ENCODE data around the gene ZSWIM1. TPM values are rescaled to one million over a fixed set of nuclear protein-coding genes. Genes with fewer than 3 reads are reported as not detected.

The ZSWIM1 gene
- total and polyA plus RNA-seq, 2 donors (not counting 3 experiments of a cell fraction or from before 2014, with no cell fraction given) = 8.5 to 10.0 TPM

GRCh38 chr20:45921337-45922189 is 40.5 kb downstream of the ZSWIM1 start:
- Histone ChIP-seq H2AFZ (ENCODE audit: low read depth, low read length) (no peak overlapping the region), H3K9me3 (replicated peaks; ENCODE audit: control insufficient read depth, insufficient read depth, low read length) (no peaks in the 10 kb centered on the region), H3K36me3 (ENCODE audit: control insufficient read depth in 2 of 2, extremely low read depth in 1 of 2, insufficient read depth in 2 of 2, low read length in 2 of 2) (no peaks in the 10 kb centered on the region), H3K27me3 (ENCODE audit: control insufficient read depth in 2 of 2, insufficient read depth in 2 of 2, low read length in 2 of 2) (no peaks in the 10 kb centered on the region), H3K79me2 (ENCODE audit: control insufficient read depth, insufficient read depth, low read length) (no peaks in the 10 kb centered on the region), H3K4me2 (ENCODE audit: insufficient read depth, low read length) (no peak overlapping the region), H3K4me3 (replicated peaks in 1 of 3; ENCODE audit: insufficient read depth in 1 of 3, low read depth in 1 of 3, low read length in 3 of 3) (no peak overlapping the region), H3K9me1 (replicated peaks; ENCODE audit: control insufficient read depth, extremely low read depth, insufficient read depth, low read length) (no peaks in the 10 kb centered on the region), H3K4me1 (ENCODE audit: control insufficient read depth, extremely low read depth, insufficient read depth, low read length) (peaks cover 25% of the 10 kb centered on the region), H4K20me1 (replicated peaks; ENCODE audit: control insufficient read depth, extremely low read depth, insufficient read depth, low read length) (no peaks in the 10 kb centered on the region), H3K9ac (replicated peaks; ENCODE audit: extremely low read depth, insufficient read depth, low read length) (no peak overlapping the region), H3K27ac (ENCODE audit: insufficient read depth, low read depth, low read length) (no peak overlapping the region)
- no peak for DNase-seq (ENCODE audit: low read depth, low spot score)
- dilution Hi-C loops (cut with MboI; ENCODE audit: extremely low pct_ligation_motif_present, low sequenced_read_pairs) (no loop called here), intact Hi-C loops (cut with micrococcal nuclease) (no loop called here)
- BruUV-seq (replicated peaks) = no TSS peak
- POLR2A ChIA-PET = interaction anchor here (0.5 to 2.5 kb wide), 2 partner anchors 13 to 1349 kb away, joined by 4 to 20 read pairs; partner anchors contain the start of gene PCIF1
- CTCF ChIA-PET = interaction anchor here (1.1 to 1.5 kb wide), 2 partner anchors 13 to 48 kb away, joined by 4 to 5 read pairs; partner anchors contain the start of gene PCIF1
- TF ChIP-seq MYC (IDR thresholded peaks at IDR 0.05; ENCODE audit: low read depth, low read length) (no peak), GATA2 (IDR thresholded peaks at IDR 0.05; ENCODE audit: insufficient read depth, insufficient read length, low read depth, low read length) (no peak), CTCF (IDR thresholded peaks at IDR 0.05; ENCODE audit: extremely low read depth in 1 of 2, insufficient read depth in 1 of 2, low read depth in 1 of 2, low read length in 2 of 2) (no peak), JUN (IDR thresholded peaks at IDR 0.05; ENCODE audit: borderline replicate concordance, insufficient read depth, insufficient read length, low read depth) (no peak), POLR2A (IDR thresholded peaks at IDR 0.05; ENCODE audit: low read depth, low read length) (no peak), POLR2AphosphoS5 (IDR thresholded peaks at IDR 0.05; ENCODE audit: insufficient read depth, low read depth, low read length) (no peak), EZH2 (IDR thresholded peaks at IDR 0.05; ENCODE audit: borderline replicate concordance, low read depth, low read length, severe bottlenecking) (no peak), FOS (IDR thresholded peaks at IDR 0.05; ENCODE audit: borderline replicate concordance, insufficient read depth, low read length) (no peak), MAX (IDR thresholded peaks at IDR 0.05; ENCODE audit: insufficient read depth, insufficient read length) (no peak)
- FAIRE-seq = no peak

Measured in endothelial cell of umbilical vein (primary cell).